Dedifferentiated amniotic fluid mesenchymal stem cell (primary cell): ENCODE data around the gene INPP5B.
"Not testable (repeated sequence)": the region's sequence is repeated elsewhere in the genome, so short reads cannot be mapped to it uniquely, and the experiment has no call there.

Experiments
- DNase-seq: peaks from one replicate; pipeline ENCODE4 v3.0.0-alpha.2; 2016; ENCODE audit errors: extremely low spot score

INPP5B gene

GRCh38 chr1:37914719-37915475 is 32.0 kb downstream of the INPP5B start:
- DNase-seq = no peak

- not testable (repeated sequence) for DNase-seq
Measured at GRCh38 chr1:37911478-37911877, 35.4 kb downstream of the INPP5B start.

GRCh38 chr1:37910886-37911285 is 36.0 kb downstream of the INPP5B start:
- not testable (repeated sequence) for DNase-seq

GRCh38 chr1:37908531-37908930 is 38.3 kb downstream of the INPP5B start:
- not testable (repeated sequence) for DNase-seq

GRCh38 chr1:37907416-37908125 is 39.3 kb downstream of the INPP5B start:
- not testable (repeated sequence) for DNase-seq

- not testable (repeated sequence) for DNase-seq
Measured at GRCh38 chr1:37906591-37906990, 40.3 kb downstream of the INPP5B start.

- no peak for DNase-seq
Measured at GRCh38 chr1:37905727-37906126, 41.1 kb downstream of the INPP5B start.

- not testable (repeated sequence) for DNase-seq
Measured at GRCh38 chr1:37903921-37904320, 42.9 kb downstream of the INPP5B start.

GRCh38 chr1:37902983-37903382 is 43.9 kb downstream of the INPP5B start:
- no peak for DNase-seq

- no peak for DNase-seq
Measured at GRCh38 chr1:37901893-37902225, 45.0 kb downstream of the INPP5B start.

GRCh38 chr1:37901191-37901892 is 45.5 kb downstream of the INPP5B start:
- DNase-seq = no peak

- not testable (repeated sequence) for DNase-seq
Measured at GRCh38 chr1:37897563-37897962, 49.3 kb downstream of the INPP5B start.

- no peak for DNase-seq
Measured at GRCh38 chr1:37893673-37894072, 53.2 kb downstream of the INPP5B start.

GRCh38 chr1:37892151-37893047 is 54.5 kb downstream of the INPP5B start:
- no peak for DNase-seq

- no peak for DNase-seq
Measured at GRCh38 chr1:37890378-37891014, 56.4 kb downstream of the INPP5B start.

- DNase-seq = no peak
Measured at GRCh38 chr1:37888022-37888700, 58.7 kb downstream of the INPP5B start.

- no peak for DNase-seq
Measured at GRCh38 chr1:37884145-37884544, 62.7 kb downstream of the INPP5B start.

GRCh38 chr1:37883671-37884070 is 63.2 kb downstream of the INPP5B start:
- no peak for DNase-seq

- no peak for DNase-seq
Measured at GRCh38 chr1:37879865-37880264, 67.0 kb downstream of the INPP5B start.

- DNase-seq = no peak
Measured at GRCh38 chr1:37878071-37878470, 68.8 kb downstream of the INPP5B start.

- no peak for DNase-seq
Measured at GRCh38 chr1:37875833-37876232, 71.0 kb downstream of the INPP5B start.
